ENCODE data around the gene HPD. TPM values are rescaled to one million over a fixed set of nuclear protein-coding genes. Genes with fewer than 3 reads are reported as not detected.
"Not testable (repeated sequence)": the region's sequence is repeated elsewhere in the genome, so short reads cannot be mapped to it uniquely, and the experiment has no call there.

HPD gene
- polyA plus RNA-seq, 6 donors from 2014 or later, result not detected

GRCh38 chr12:121885129-121885528, 26.5 kb upstream of the HPD start:
- not testable (repeated sequence) for H3K9me3 Mint-ChIP-seq; DNase-seq; H3K27me3 Mint-ChIP-seq; H3K4me3 Mint-ChIP-seq; ATAC-seq (ENCODE audit: low read depth in 2 of 2); H3K36me3 Mint-ChIP-seq
- Mint-ChIP-seq H3K27ac (peak overlapping the region in 1 of 6 donors; percentile 57), H3K4me1 (peaks cover 10 to 25% (median 15%) of the 10 kb centered on the region in 3 donors)

GRCh38 chr12:121883315-121883660, 24.6 kb upstream of the HPD start:
- Mint-ChIP-seq H3K27ac (no peak overlapping the region), H3K9me3 (peaks cover 0 to under 1% (median 0%) of the 10 kb centered on the region in 7 donors), H3K36me3 (no peaks in the 10 kb centered on the region), H3K4me3 (no peak overlapping the region), H3K4me1 (peaks cover under 1 to 7% (median 1%) of the 10 kb centered on the region in 3 donors), H3K27me3 (peaks cover 4 to 6% (median 5%) of the 10 kb centered on the region in 3 donors)
- ATAC-seq (ENCODE audit: low read depth in 2 of 2) (no peak), DNase-seq (no peak)

- not testable (repeated sequence) for H3K4me3 Mint-ChIP-seq; DNase-seq; H3K4me1 Mint-ChIP-seq; H3K36me3 Mint-ChIP-seq; H3K27me3 Mint-ChIP-seq; H3K9me3 Mint-ChIP-seq; ATAC-seq (ENCODE audit: low read depth in 2 of 2); H3K27ac Mint-ChIP-seq
Measured at GRCh38 chr12:121876080-121876447, 17.4 kb upstream of the HPD start.

GRCh38 chr12:121875582-121875981, 16.9 kb upstream of the HPD start:
- no peak overlapping the region for H3K27ac Mint-ChIP-seq
- no peaks in the 10 kb centered on the region for H3K36me3 Mint-ChIP-seq
- H3K27me3 Mint-ChIP-seq, result no peaks in the 10 kb centered on the region
- DNase-seq, result no peak
- peaks cover 0 to 9% (median 4%) of the 10 kb centered on the region in 3 donors for H3K4me1 Mint-ChIP-seq
- H3K4me3 Mint-ChIP-seq, result no peak overlapping the region
- ATAC-seq (ENCODE audit: low read depth in 2 of 2), result no peak
- no peaks in the 10 kb centered on the region for H3K9me3 Mint-ChIP-seq

- Mint-ChIP-seq H3K4me1 (peaks cover 0 to 9% (median 4%) of the 10 kb centered on the region in 3 donors), H3K36me3 (no peaks in the 10 kb centered on the region), H3K4me3 (no peak overlapping the region), H3K9me3 (no peaks in the 10 kb centered on the region), H3K27me3 (no peaks in the 10 kb centered on the region), H3K27ac (peak overlapping the region in 4 of 6 donors; percentile 44 to 70 (median 59))
- no peak for DNase-seq
- no peak for ATAC-seq (ENCODE audit: low read depth in 2 of 2)
Measured at GRCh38 chr12:121874071-121874470, 15.4 kb upstream of the HPD start.

- Mint-ChIP-seq H3K27ac (peak overlapping the region in 1 of 6 donors; percentile 66), H3K9me3 (no peaks in the 10 kb centered on the region), H3K36me3 (no peaks in the 10 kb centered on the region), H3K27me3 (no peaks in the 10 kb centered on the region), H3K4me1 (peaks cover 0 to 9% (median 4%) of the 10 kb centered on the region in 3 donors), H3K4me3 (no peak overlapping the region)
- ATAC-seq (ENCODE audit: low read depth in 2 of 2), result no peak
- DNase-seq, result no peak
Measured at GRCh38 chr12:121873216-121873569, 14.5 kb upstream of the HPD start.

- no peaks in the 10 kb centered on the region for H3K27me3 Mint-ChIP-seq
- H3K27ac Mint-ChIP-seq, result peak overlapping the region in 1 of 6 donors; percentile 47
Measured at GRCh38 chr12:121872546-121873215, 14.0 kb upstream of the HPD start.

GRCh38 chr12:121871467-121871866, 12.8 kb upstream of the HPD start:
- DNase-seq, result no peak
- no peak overlapping the region for H3K27ac Mint-ChIP-seq
- no peak overlapping the region for H3K4me3 Mint-ChIP-seq
- H3K9me3 Mint-ChIP-seq, result no peaks in the 10 kb centered on the region
- peaks cover 0 to 9% (median 4%) of the 10 kb centered on the region in 3 donors for H3K4me1 Mint-ChIP-seq
- H3K27me3 Mint-ChIP-seq, result no peaks in the 10 kb centered on the region
- no peaks in the 10 kb centered on the region for H3K36me3 Mint-ChIP-seq
- ATAC-seq (ENCODE audit: low read depth in 2 of 2), result no peak

More at GRCh38 chr12:121872546-121873215, 14.0 kb upstream of the HPD start:
- H3K9me3 Mint-ChIP-seq, result no peaks in the 10 kb centered on the region
- H3K4me3 Mint-ChIP-seq, result no peak overlapping the region
- H3K4me1 Mint-ChIP-seq, result peaks cover 0 to 9% (median 4%) of the 10 kb centered on the region in 3 donors
- H3K36me3 Mint-ChIP-seq, result no peaks in the 10 kb centered on the region
- ATAC-seq (ENCODE audit: low read depth in 2 of 2), result no peak
- no peak for DNase-seq

GRCh38 chr12:121869229-121869628, 10.6 kb upstream of the HPD start:
- not testable (repeated sequence) for H3K27me3 Mint-ChIP-seq; ATAC-seq (ENCODE audit: low read depth in 2 of 2); H3K4me1 Mint-ChIP-seq; H3K9me3 Mint-ChIP-seq; H3K4me3 Mint-ChIP-seq; H3K36me3 Mint-ChIP-seq; DNase-seq; H3K27ac Mint-ChIP-seq

GRCh38 chr12:121866331-121866730, 7.7 kb upstream of the HPD start:
- ATAC-seq (ENCODE audit: low read depth in 2 of 2) (no peak), DNase-seq (no peak)
- Mint-ChIP-seq H3K27me3 (no peaks in the 10 kb centered on the region), H3K4me3 (no peak overlapping the region), H3K36me3 (peaks cover 0 to 4% of the 10 kb centered on the region in 2 donors), H3K9me3 (no peaks in the 10 kb centered on the region), H3K4me1 (no peaks in the 10 kb centered on the region), H3K27ac (no peak overlapping the region)

- ATAC-seq (ENCODE audit: low read depth in 2 of 2) (no peak), DNase-seq (no peak)
- Mint-ChIP-seq H3K36me3 (peaks cover 0 to 4% of the 10 kb centered on the region in 2 donors), H3K4me3 (no peak overlapping the region), H3K27me3 (no peaks in the 10 kb centered on the region), H3K27ac (no peak overlapping the region), H3K9me3 (no peaks in the 10 kb centered on the region), H3K4me1 (peaks cover 0 to 7% (median 3%) of the 10 kb centered on the region in 3 donors)
Measured at GRCh38 chr12:121861636-121862254, 3.1 kb upstream of the HPD start.

GRCh38 chr12:121860699-121861098, 2.0 kb upstream of the HPD start:
- H3K27me3 Mint-ChIP-seq; H3K27ac Mint-ChIP-seq; H3K9me3 Mint-ChIP-seq; H3K36me3 Mint-ChIP-seq; H3K4me3 Mint-ChIP-seq; ATAC-seq (ENCODE audit: low read depth in 2 of 2); DNase-seq: not testable (repeated sequence)
- peaks cover 7 to 14% (median 14%) of the 10 kb centered on the region in 3 donors for H3K4me1 Mint-ChIP-seq

GRCh38 chr12:121860257-121860656, 1.6 kb upstream of the HPD start:
- Mint-ChIP-seq H3K9me3 (no peaks in the 10 kb centered on the region), H3K4me3 (no peak overlapping the region)
- ATAC-seq (ENCODE audit: low read depth in 2 of 2), result no peak

GRCh38 chr12:121858318-121858661, 369 bp downstream of the HPD start:
- peak overlapping the region in 2 of 6 donors; percentile 15 to 16 for H3K27ac Mint-ChIP-seq
- H3K27me3 Mint-ChIP-seq, result no peaks in the 10 kb centered on the region
- peaks cover 0 to 2% of the 10 kb centered on the region in 2 donors for H3K36me3 Mint-ChIP-seq
- H3K4me3 Mint-ChIP-seq, result no peak overlapping the region
- no peak for DNase-seq
- no peak for ATAC-seq (ENCODE audit: low read depth in 2 of 2)
- H3K4me1 Mint-ChIP-seq, result peaks cover 17 to 19% (median 18%) of the 10 kb centered on the region in 3 donors
- no peaks in the 10 kb centered on the region for H3K9me3 Mint-ChIP-seq

More at GRCh38 chr12:121860257-121860656, 1.6 kb upstream of the HPD start:
- no peak for DNase-seq
- Mint-ChIP-seq H3K4me1 (peaks cover 12 to 18% (median 18%) of the 10 kb centered on the region in 3 donors), H3K27me3 (no peaks in the 10 kb centered on the region), H3K27ac (no peak overlapping the region), H3K36me3 (peaks cover 0 to 4% of the 10 kb centered on the region in 2 donors)

All from naive B cell (primary cell).